ES-I3 (cell line): Measurements from ENCODE around the gene EMSY.

Experiments
- H3K36me3 ChIP-seq: 2 replicates; pipeline ENCODE4 v1.6.1; 2013; ENCODE audit warnings: mild to moderate bottlenecking, low read length, control low read depth, moderate library complexity; ENCODE audit not compliant: insufficient read depth
- H3K4me1 ChIP-seq: 2 replicates; pipeline ENCODE4 v1.6.1; 2013; ENCODE audit warnings: mild to moderate bottlenecking, control low read depth, low read length; ENCODE audit not compliant: insufficient read depth
- H3K9ac ChIP-seq: 2 replicates; pipeline ENCODE4 v1.6.1; 2013; ENCODE audit warnings: low read depth, mild to moderate bottlenecking, low read length, moderate library complexity
- H3K9me3 ChIP-seq: 2 replicates; pipeline ENCODE4 v1.6.1; 2013; ENCODE audit warnings: mild to moderate bottlenecking, low read length, moderate library complexity; ENCODE audit not compliant: control insufficient read depth, insufficient read depth

The EMSY gene

GRCh38 chr11:76469141-76469540 lies 24.3 kb downstream of the EMSY start:
- Histone ChIP-seq H3K9me3 (no peaks in the 10 kb centered on the region), H3K36me3 (no peaks in the 10 kb centered on the region), H3K4me1 (no peaks in the 10 kb centered on the region), H3K9ac (no peak overlapping the region)

GRCh38 chr11:76471382-76471781 lies 26.6 kb downstream of the EMSY start:
- Histone ChIP-seq H3K9ac (no peak overlapping the region), H3K9me3 (no peaks in the 10 kb centered on the region), H3K36me3 (no peaks in the 10 kb centered on the region), H3K4me1 (no peaks in the 10 kb centered on the region)

- Histone ChIP-seq H3K4me1 (no peaks in the 10 kb centered on the region), H3K36me3 (no peaks in the 10 kb centered on the region; the same call in 1 of the 2 replicates), H3K9me3 (no peaks in the 10 kb centered on the region), H3K9ac (no peak overlapping the region)
These were observed 35.4 kb downstream of the EMSY start for GRCh38 chr11:76480241-76480640.

- Histone ChIP-seq H3K9me3 (no peaks in the 10 kb centered on the region), H3K9ac (no peak overlapping the region), H3K36me3 (peaks cover 4% of the 10 kb centered on the region; the same call in 1 of the 2 replicates), H3K4me1 (no peaks in the 10 kb centered on the region)
These were observed 46.8 kb downstream of the EMSY start for GRCh38 chr11:76491644-76492043.

- peaks cover 4% of the 10 kb centered on the region for H3K36me3 ChIP-seq
- no peaks in the 10 kb centered on the region for H3K9me3 ChIP-seq
- no peak overlapping the region for H3K9ac ChIP-seq
These were observed 48.2 kb downstream of the EMSY start for GRCh38 chr11:76493040-76493439.

GRCh38 chr11:76493626-76494539 lies 49.1 kb downstream of the EMSY start:
- no peaks in the 10 kb centered on the region for H3K9me3 ChIP-seq
- no peak overlapping the region for H3K9ac ChIP-seq
- peaks cover 4% of the 10 kb centered on the region for H3K36me3 ChIP-seq
- no peaks in the 10 kb centered on the region for H3K4me1 ChIP-seq

More at GRCh38 chr11:76493040-76493439, 48.2 kb downstream of the EMSY start:
- no peaks in the 10 kb centered on the region for H3K4me1 ChIP-seq

GRCh38 chr11:76495019-76495418 lies 50.2 kb downstream of the EMSY start:
- no peaks in the 10 kb centered on the region for H3K4me1 ChIP-seq
- H3K9me3 ChIP-seq: no peaks in the 10 kb centered on the region
- peaks cover 4% of the 10 kb centered on the region for H3K36me3 ChIP-seq
- no peak overlapping the region for H3K9ac ChIP-seq

GRCh38 chr11:76496174-76496573 lies 51.4 kb downstream of the EMSY start:
- H3K36me3 ChIP-seq: peaks cover 4% of the 10 kb centered on the region
- no peaks in the 10 kb centered on the region for H3K4me1 ChIP-seq
- H3K9me3 ChIP-seq: no peaks in the 10 kb centered on the region
- H3K9ac ChIP-seq: no peak overlapping the region

- no peaks in the 10 kb centered on the region for H3K9me3 ChIP-seq
- H3K36me3 ChIP-seq: no peaks in the 10 kb centered on the region; the same call in 1 of the 2 replicates
- no peaks in the 10 kb centered on the region for H3K4me1 ChIP-seq
- H3K9ac ChIP-seq: no peak overlapping the region
These were observed 56.8 kb downstream of the EMSY start for GRCh38 chr11:76501526-76502202.

- Histone ChIP-seq H3K9me3 (no peaks in the 10 kb centered on the region; the same call in 1 of the 2 replicates), H3K9ac (no peak overlapping the region), H3K4me1 (peaks cover 7% of the 10 kb centered on the region; the same call in 1 of the 2 replicates), H3K36me3 (no peaks in the 10 kb centered on the region)
These were observed 62.0 kb downstream of the EMSY start for GRCh38 chr11:76506833-76507232.

- Histone ChIP-seq H3K9ac (no peak overlapping the region), H3K36me3 (no peaks in the 10 kb centered on the region), H3K9me3 (no peaks in the 10 kb centered on the region; the same call in 1 of the 2 replicates), H3K4me1 (peaks cover 7% of the 10 kb centered on the region; the same call in 1 of the 2 replicates)
These were observed 65.5 kb downstream of the EMSY start for GRCh38 chr11:76510060-76511047.

GRCh38 chr11:76512851-76513653 lies 68.2 kb downstream of the EMSY start:
- Histone ChIP-seq H3K36me3 (no peaks in the 10 kb centered on the region), H3K4me1 (peaks cover 7% of the 10 kb centered on the region; the same call in 1 of the 2 replicates), H3K9ac (no peak overlapping the region), H3K9me3 (no peaks in the 10 kb centered on the region; the same call in 1 of the 2 replicates)

- no peak overlapping the region for H3K9ac ChIP-seq
- peaks cover 7% of the 10 kb centered on the region; the same call in 1 of the 2 replicates for H3K4me1 ChIP-seq
These were observed 68.8 kb downstream of the EMSY start for GRCh38 chr11:76513654-76514034.

More at GRCh38 chr11:76513654-76514034, 68.8 kb downstream of the EMSY start:
- no peaks in the 10 kb centered on the region for H3K9me3 ChIP-seq
- H3K36me3 ChIP-seq: no peaks in the 10 kb centered on the region
